Measurements from ENCODE around the gene SGK2. TPM values are rescaled to one million over a fixed set of nuclear protein-coding genes. Genes with fewer than 3 reads are reported as not detected.

Gene SGK2
- total RNA-seq, 4 donors from 2014 or later = 0.87 to 3.6 (median 1.3) TPM

DNA sequence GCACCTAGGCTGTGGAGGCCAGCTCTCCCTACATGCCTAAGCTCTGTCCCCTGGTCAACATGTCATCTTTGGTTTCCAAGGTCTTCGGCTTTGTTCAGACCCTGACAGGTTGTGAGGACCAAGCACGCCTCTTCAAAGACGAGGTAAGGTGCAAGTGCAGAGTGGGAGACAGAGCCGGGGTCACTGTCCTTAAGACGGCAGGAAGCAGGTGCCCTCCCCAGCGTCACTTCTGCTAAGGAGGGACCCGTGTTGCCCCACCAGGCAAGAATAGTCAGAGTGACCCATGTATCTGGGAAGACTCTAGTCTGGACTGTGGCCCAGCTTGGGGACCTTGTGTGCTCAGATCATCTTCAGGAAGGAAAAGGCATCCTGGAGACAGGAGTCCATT lies 18.2 kb upstream of the SGK2 start:
- WGBS, 2 donors = 92 to 98% methylated on average over 7 of the region's 7 CpGs
- H3K4me3 ChIP-seq = no peak overlapping the region
- no peaks in the 10 kb centered on the region for H3K27me3 ChIP-seq
- no peak overlapping the region for H3K27ac ChIP-seq
- H3K4me1 ChIP-seq = no peaks in the 10 kb centered on the region
- H3K9me3 ChIP-seq = no peaks in the 10 kb centered on the region
- DNase-seq (ENCODE audit: low spot score in 2 of 2) = no peak
- H3K36me3 ChIP-seq = peaks cover 0 to 66% (median 0%) of the 10 kb centered on the region in 3 donors
- TF ChIP-seq EP300 (IDR thresholded peaks at IDR 0.05) (no peak), POLR2A (IDR thresholded peaks at IDR 0.05) (no peak)
- TF ChIP-seq, protein P1, sequence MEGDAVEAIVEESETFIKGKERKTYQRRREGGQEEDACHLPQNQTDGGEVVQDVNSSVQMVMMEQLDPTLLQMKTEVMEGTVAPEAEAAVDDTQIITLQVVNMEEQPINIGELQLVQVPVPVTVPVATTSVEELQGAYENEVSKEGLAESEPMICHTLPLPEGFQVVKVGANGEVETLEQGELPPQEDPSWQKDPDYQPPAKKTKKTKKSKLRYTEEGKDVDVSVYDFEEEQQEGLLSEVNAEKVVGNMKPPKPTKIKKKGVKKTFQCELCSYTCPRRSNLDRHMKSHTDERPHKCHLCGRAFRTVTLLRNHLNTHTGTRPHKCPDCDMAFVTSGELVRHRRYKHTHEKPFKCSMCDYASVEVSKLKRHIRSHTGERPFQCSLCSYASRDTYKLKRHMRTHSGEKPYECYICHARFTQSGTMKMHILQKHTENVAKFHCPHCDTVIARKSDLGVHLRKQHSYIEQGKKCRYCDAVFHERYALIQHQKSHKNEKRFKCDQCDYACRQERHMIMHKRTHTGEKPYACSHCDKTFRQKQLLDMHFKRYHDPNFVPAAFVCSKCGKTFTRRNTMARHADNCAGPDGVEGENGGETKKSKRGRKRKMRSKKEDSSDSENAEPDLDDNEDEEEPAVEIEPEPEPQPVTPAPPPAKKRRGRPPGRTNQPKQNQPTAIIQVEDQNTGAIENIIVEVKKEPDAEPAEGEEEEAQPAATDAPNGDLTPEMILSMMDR (IDR thresholded peaks at IDR 0.05) = no peak

DNA sequence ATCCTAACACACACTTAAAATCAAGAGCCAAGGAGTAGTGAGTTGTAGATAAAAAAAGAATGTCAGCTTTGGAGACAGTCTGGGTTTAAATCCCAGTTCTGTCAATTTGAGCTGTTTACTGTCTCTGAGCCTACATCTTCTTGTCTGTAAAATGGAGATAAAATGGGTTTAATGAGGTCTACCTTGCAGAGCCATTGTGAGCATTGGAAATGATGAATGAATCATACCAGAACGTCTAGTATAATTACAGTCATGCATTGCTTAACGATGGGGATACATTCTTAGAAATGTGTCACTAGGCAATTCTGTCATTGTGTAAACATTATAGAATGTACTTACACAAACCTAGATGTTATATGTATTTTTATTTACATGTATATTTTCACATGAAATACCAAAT lies 17.6 kb upstream of the SGK2 start:
- no peak overlapping the region for H3K27ac ChIP-seq
- no peak overlapping the region for H3K4me3 ChIP-seq
- DNase-seq (ENCODE audit: low spot score in 2 of 2) = no peak
- peaks cover 0 to 66% (median 0%) of the 10 kb centered on the region in 3 donors for H3K36me3 ChIP-seq
- H3K9me3 ChIP-seq = no peaks in the 10 kb centered on the region
- TF ChIP-seq, protein P1 (IDR thresholded peaks at IDR 0.05) = no peak
- no peak for TF ChIP-seq POLR2A (IDR thresholded peaks at IDR 0.05)
- no peak for TF ChIP-seq EP300 (IDR thresholded peaks at IDR 0.05)
- 70 to 71% methylated on average over 2 of the region's 2 CpGs for WGBS, 2 donors
- H3K27me3 ChIP-seq = no peaks in the 10 kb centered on the region
- no peaks in the 10 kb centered on the region for H3K4me1 ChIP-seq

DNA sequence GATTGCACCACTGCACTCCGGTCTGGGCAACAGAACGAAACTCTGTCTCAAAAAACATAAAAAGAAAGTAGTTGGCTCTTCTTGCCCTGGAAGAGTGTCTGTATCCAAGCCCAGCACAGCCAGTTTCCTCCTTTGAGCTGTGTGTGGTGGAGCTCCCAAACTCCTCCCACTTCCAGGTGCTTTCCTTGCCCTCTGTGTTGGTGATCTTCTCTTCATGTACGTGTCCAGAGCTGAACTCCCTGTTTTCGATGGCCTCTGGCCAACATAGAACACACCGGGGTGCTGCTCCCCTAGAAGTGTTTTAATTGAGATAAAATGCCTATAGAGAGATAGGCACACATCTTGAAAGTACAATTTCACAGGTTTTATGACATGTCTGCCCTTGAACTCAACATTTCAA lies 16.7 kb upstream of the SGK2 start:
- H3K27ac ChIP-seq = no peak overlapping the region
- peaks cover 0 to 64% (median 0%) of the 10 kb centered on the region in 3 donors for H3K36me3 ChIP-seq
- H3K4me1 ChIP-seq = no peaks in the 10 kb centered on the region

DNA sequence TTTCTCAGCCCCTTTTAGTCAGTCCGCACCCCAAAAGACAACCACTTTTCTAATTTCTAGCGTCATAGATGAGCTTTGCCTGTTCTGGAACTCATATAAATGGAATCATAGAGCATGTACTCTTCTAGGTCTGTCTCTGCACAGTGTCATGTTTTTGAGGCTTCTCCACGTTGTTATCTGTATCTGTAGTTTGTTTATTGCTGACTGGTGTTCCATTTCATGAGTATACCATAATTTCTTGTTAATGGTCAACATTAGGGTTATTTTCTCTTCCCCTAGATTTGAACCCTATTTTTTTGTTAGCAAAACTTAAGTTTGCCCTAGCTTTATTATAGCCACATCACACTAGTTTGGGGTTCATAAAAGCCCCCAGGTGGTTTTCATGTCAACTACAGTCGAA lies 16.2 kb upstream of the SGK2 start:
- Histone ChIP-seq H3K27ac (no peak overlapping the region), H3K9me3 (peaks cover 0 to 6% (median 0%) of the 10 kb centered on the region in 4 donors), H3K27me3 (no peaks in the 10 kb centered on the region), H3K4me1 (no peaks in the 10 kb centered on the region), H3K36me3 (peaks cover 0 to 65% (median 2%) of the 10 kb centered on the region in 3 donors), H3K4me3 (no peak overlapping the region)
- TF ChIP-seq POLR2A (IDR thresholded peaks at IDR 0.05) (no peak), EP300 (IDR thresholded peaks at IDR 0.05) (no peak)
- TF ChIP-seq, protein P1 (IDR thresholded peaks at IDR 0.05) = no peak
- WGBS, 2 donors = 70 to 71% methylated on average over 4 of the region's 4 CpGs
- no peak for DNase-seq (ENCODE audit: low spot score in 2 of 2)

More for the DNA sequence above, 16.7 kb upstream of the SGK2 start:
- Histone ChIP-seq H3K4me3 (no peak overlapping the region), H3K9me3 (peaks cover 0 to under 1% (median 0%) of the 10 kb centered on the region in 4 donors), H3K27me3 (no peaks in the 10 kb centered on the region)
- TF ChIP-seq EP300 (IDR thresholded peaks at IDR 0.05) (no peak), POLR2A (IDR thresholded peaks at IDR 0.05) (no peak)
- TF ChIP-seq, protein P1 (IDR thresholded peaks at IDR 0.05) = no peak
- WGBS, 2 donors = 83 to 87% methylated on average over 5 of the region's 5 CpGs
- DNase-seq (ENCODE audit: low spot score in 2 of 2) = no peak

DNA sequence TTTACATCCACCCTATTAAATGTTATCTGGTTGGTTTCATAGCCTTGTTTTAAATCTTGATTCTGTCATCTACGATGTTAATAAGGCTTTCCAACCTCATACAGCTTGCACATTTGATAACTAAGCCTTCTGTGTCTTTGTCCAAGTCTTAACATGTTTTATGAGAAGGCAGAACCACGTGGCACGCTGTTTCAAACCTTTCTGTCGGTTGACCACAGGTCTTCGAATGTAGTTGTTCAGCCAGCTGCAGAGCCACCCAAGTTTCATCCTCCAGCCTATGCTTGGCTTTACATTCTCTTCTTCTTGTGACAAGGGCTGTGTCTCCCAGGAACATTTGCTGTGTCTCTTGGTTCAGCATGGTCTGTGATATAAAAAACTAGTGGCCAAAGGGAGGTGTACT lies 15.7 kb upstream of the SGK2 start:
- WGBS, 2 donors = 90 to 91% methylated on average over 5 of the region's 5 CpGs
- Histone ChIP-seq H3K27me3 (no peaks in the 10 kb centered on the region), H3K36me3 (peaks cover 0 to 70% (median 2%) of the 10 kb centered on the region in 3 donors), H3K4me1 (no peaks in the 10 kb centered on the region), H3K9me3 (peaks cover 0 to 7% (median 0%) of the 10 kb centered on the region in 4 donors), H3K4me3 (no peak overlapping the region), H3K27ac (no peak overlapping the region)
- TF ChIP-seq, protein P1 (IDR thresholded peaks at IDR 0.05) = no peak
- TF ChIP-seq POLR2A (IDR thresholded peaks at IDR 0.05) (no peak), EP300 (IDR thresholded peaks at IDR 0.05) (no peak)
- no peak for DNase-seq (ENCODE audit: low spot score in 2 of 2)
